H1 (cell line): Measurements from ENCODE around the gene C1GALT1. TPM values are rescaled to one million over a fixed set of nuclear protein-coding genes. Genes with fewer than 3 reads are reported as not detected.

ENCODE experiments used
- CTCF ChIA-PET: fragments of 300-600 bp; sonication (Branson Sonifier 250); formaldehyde crosslinking; loops from one replicate; lab custom pipeline; 2021; ENCODE audit not compliant: partially characterized antibody; lab: Charles Lee
- POLR2A ChIA-PET: fragments of 300-600 bp; sonication (Branson Sonifier 250); formaldehyde crosslinking; loops from one replicate; lab custom pipeline; 2021; ENCODE audit warnings: inconsistent platforms; ENCODE audit not compliant: partially characterized antibody; lab: Charles Lee
- DNase-seq, 2 experiments: peaks; one replicate each; pipeline versions ENCODE4 v3.0.0 to v3.0.0-alpha.2; 2010 to 2022; ENCODE audit warnings: low spot score in 2 of 2, low read depth in 1 of 2, mixed read lengths in 1 of 2
- FAIRE-seq: peaks from 2 replicates; lab custom pipeline; 2011; peaks lifted over from hg19 to GRCh38; lab: Jason Lieb, UNC
- H2AFZ ChIP-seq: 2 replicates; pipeline ENCODE4 v1.8.1; 2012; ENCODE audit warnings: low read length, inconsistent platforms
- H2AK5ac ChIP-seq: 2 replicates; pipeline ENCODE4 v1.6.1; 2013; ENCODE audit warnings: low read depth, low read length
- H2BK120ac ChIP-seq: replicated peaks from 2 replicates; pipeline ENCODE3; 2013; ENCODE audit warnings: low read depth, low read length, inconsistent platforms
- H2BK12ac ChIP-seq: 2 replicates; pipeline ENCODE4 v1.6.1; 2013; ENCODE audit warnings: low read depth, low read length
- H2BK15ac ChIP-seq: 2 replicates; pipeline ENCODE4 v1.6.1; 2013; ENCODE audit warnings: low read length
- H2BK20ac ChIP-seq: 2 replicates; pipeline ENCODE4 v1.6.1; 2013; ENCODE audit warnings: low read length
- H2BK5ac ChIP-seq: 2 replicates; pipeline ENCODE4 v1.6.1; 2013; ENCODE audit warnings: low read depth, low read length
- H3K14ac ChIP-seq: 2 replicates; pipeline ENCODE4 v1.6.1; 2013; ENCODE audit warnings: inconsistent platforms; ENCODE audit not compliant: insufficient read length
- H3K18ac ChIP-seq: 2 replicates; pipeline ENCODE4 v1.6.1; 2013; ENCODE audit warnings: low read length; ENCODE audit errors: extremely low read depth
- H3K23ac ChIP-seq: 2 replicates; pipeline ENCODE4 v1.6.1; 2013; ENCODE audit warnings: inconsistent platforms; ENCODE audit not compliant: insufficient read length
- H3K23me2 ChIP-seq: 2 replicates; pipeline ENCODE4 v1.6.1; 2013; ENCODE audit warnings: low read depth, low read length
- H3K27ac ChIP-seq: 2 replicates; pipeline ENCODE4 v1.6.1; 2011; ENCODE audit warnings: low read depth, low read length, inconsistent platforms
- H3K27me3 ChIP-seq, 4 experiments: replicated peaks in 1 of 4; 1 replicate in 1 of 4; 2 replicates in 3 of 4; pipeline versions ENCODE4 v1.6.1 to v1.8.1; 2011 to 2013; ENCODE audit warnings: low read length in 3 of 4, mild to moderate bottlenecking in 3 of 4, inconsistent platforms in 2 of 4, mixed read lengths in 2 of 4, moderate library complexity in 1 of 4; ENCODE audit not compliant: control insufficient read depth in 3 of 4, insufficient read depth in 3 of 4; ENCODE audit errors: extremely low read depth in 1 of 4
- H3K36me3 ChIP-seq, 4 experiments: 2 replicates each; pipeline versions ENCODE4 v1.6.1 to v1.8.1; 2011 to 2013; ENCODE audit warnings: mild to moderate bottlenecking in 4 of 4, low read length in 3 of 4, moderate library complexity in 2 of 4, control low read depth in 1 of 4, inconsistent platforms in 1 of 4; ENCODE audit not compliant: insufficient read depth in 4 of 4, control insufficient read depth in 2 of 4
- H3K4ac ChIP-seq: replicated peaks from 2 replicates; pipeline ENCODE3; 2013; ENCODE audit warnings: low read length, low read depth, mixed read lengths, inconsistent platforms; ENCODE audit not compliant: insufficient read length
- H3K4me1 ChIP-seq, 4 experiments: replicated peaks in 1 of 4; 1 replicate in 1 of 4; 2 replicates in 3 of 4; pipeline versions ENCODE4 v1.6.1 to v1.8.1; 2011 to 2013; ENCODE audit warnings: low read length in 3 of 4, inconsistent platforms in 2 of 4, mixed read lengths in 1 of 4; ENCODE audit not compliant: insufficient read depth in 4 of 4, control insufficient read depth in 3 of 4
- H3K4me2 ChIP-seq, 2 experiments: 2 replicates each; pipeline versions ENCODE4 v1.6.1 to v1.8.1; 2011 to 2013; ENCODE audit warnings: low read depth in 2 of 2, low read length in 2 of 2, control low read depth in 1 of 2, inconsistent platforms in 1 of 2, mild to moderate bottlenecking in 1 of 2; ENCODE audit not compliant: insufficient read depth in 1 of 2
- H3K4me3 ChIP-seq, 4 experiments: fragments of 200-600, 300-600 bp in 1 of 4; sonication (generic), shearing (Covaris generic), sonication (Bioruptor Twin) in 1 of 4; 2 replicates each; pipeline versions ENCODE4 v1.5.1 to v1.8.1; 2011 to 2016; ENCODE audit warnings: low read length in 4 of 4, low read depth in 3 of 4, control low read depth in 2 of 4, inconsistent platforms in 2 of 4, mild to moderate bottlenecking in 2 of 4, mixed read lengths in 1 of 4, moderate library complexity in 1 of 4; ENCODE audit not compliant: insufficient read depth in 2 of 4; ENCODE audit errors: extremely low read depth in 1 of 4
- H3K56ac ChIP-seq: replicated peaks from 2 replicates; pipeline ENCODE3; 2013; ENCODE audit warnings: low read depth, mild to moderate bottlenecking, mixed read lengths, low read length, inconsistent platforms; ENCODE audit not compliant: insufficient read length
- H3K79me1 ChIP-seq: 2 replicates; pipeline ENCODE4 v1.6.1; 2013; ENCODE audit warnings: low read depth, low read length, control low read depth
- H3K79me2 ChIP-seq, 2 experiments: 2 replicates each; pipeline versions ENCODE4 v1.6.1 to v1.8.1; 2012 to 2013; ENCODE audit warnings: low read length in 2 of 2, mild to moderate bottlenecking in 2 of 2, inconsistent platforms in 1 of 2; ENCODE audit not compliant: insufficient read depth in 2 of 2, control insufficient read depth in 1 of 2
- H3K9ac ChIP-seq, 4 experiments: replicated peaks in 1 of 4; 1 replicate in 1 of 4; 2 replicates in 3 of 4; pipeline versions ENCODE4 v1.6.1 to v1.8.1; 2011 to 2013; ENCODE audit warnings: low read depth in 3 of 4, low read length in 3 of 4, control low read depth in 2 of 4, mild to moderate bottlenecking in 2 of 4, moderate library complexity in 2 of 4, inconsistent platforms in 1 of 4; ENCODE audit errors: extremely low read depth in 1 of 4
- H3K9me3 ChIP-seq, 2 experiments: 2 replicates each; pipeline versions ENCODE4 v1.6.1 to v1.8.1; 2012 to 2013; ENCODE audit warnings: mild to moderate bottlenecking in 2 of 2, moderate library complexity in 2 of 2, control low read depth in 1 of 2, inconsistent platforms in 1 of 2, low read depth in 1 of 2, low read length in 1 of 2, mixed read lengths in 1 of 2; ENCODE audit not compliant: insufficient read depth in 2 of 2
- H4K20me1 ChIP-seq, 2 experiments: replicated peaks in 1 of 2; 2 replicates each; pipeline versions ENCODE3 to v1.8.1; 2011 to 2013; ENCODE audit warnings: inconsistent platforms in 2 of 2, low read length in 2 of 2, mild to moderate bottlenecking in 1 of 2; ENCODE audit not compliant: insufficient read depth in 2 of 2, control insufficient read depth in 1 of 2
- H4K5ac ChIP-seq: 2 replicates; pipeline ENCODE4 v1.6.1; 2013; ENCODE audit warnings: low read length, low read depth, mixed read lengths, inconsistent platforms; ENCODE audit not compliant: insufficient read length
- H4K8ac ChIP-seq: 2 replicates; pipeline ENCODE4 v1.8.0; 2013; ENCODE audit warnings: mild to moderate bottlenecking, moderate library complexity, low read length, inconsistent platforms; ENCODE audit not compliant: insufficient read depth; ENCODE audit errors: extremely low read depth
- H4K91ac ChIP-seq: replicated peaks from 2 replicates; pipeline ENCODE3; 2013; ENCODE audit warnings: low read length, mixed read lengths, inconsistent platforms; ENCODE audit not compliant: insufficient read length
- HDAC2 ChIP-seq, 2 experiments: fragments of 300-600 bp in 1 of 2; sonication (generic) in 1 of 2; IDR thresholded peaks; 2 replicates each; pipeline ENCODE4 v1.6.1; 2011 to 2012; ENCODE audit warnings: low read depth in 2 of 2, low read length in 2 of 2, mild to moderate bottlenecking in 2 of 2, moderate library complexity in 2 of 2, borderline replicate concordance in 1 of 2, inconsistent platforms in 1 of 2
- KDM1A ChIP-seq: fragments of 200-600, 300-600 bp; sonication (generic); IDR thresholded peaks from 2 replicates; pipeline ENCODE4 v1.7.1; 2016; ENCODE audit warnings: mild to moderate bottlenecking, low read length, borderline replicate concordance
- KDM5A ChIP-seq: fragments of 200-600 bp; IDR thresholded peaks from 2 replicates; pipeline ENCODE4 v1.7.1; 2012; ENCODE audit warnings: mild to moderate bottlenecking, low read length, inconsistent platforms, mixed read lengths
- NRF1 ChIP-seq: IDR thresholded peaks from 2 replicates; pipeline ENCODE4 v1.6.1; 2011; ENCODE audit warnings: mild to moderate bottlenecking, low read depth, low read length, improper control_type of control experiment
- PHF8 ChIP-seq: fragments of 200-600 bp; sonication (generic); conservative IDR thresholded peaks from 2 replicates; pipeline ENCODE4 v1.7.1; 2012; ENCODE audit warnings: low read depth, mild to moderate bottlenecking, inconsistent platforms, low read length, moderate library complexity
- SIN3A ChIP-seq, 2 experiments: IDR thresholded peaks in 1 of 2; conservative IDR thresholded peaks in 1 of 2; 2 replicates each; pipeline ENCODE4 v1.6.1; 2011 to 2012; ENCODE audit warnings: low read length in 2 of 2, improper control_type of control experiment in 1 of 2, low read depth in 1 of 2, mild to moderate bottlenecking in 1 of 2
- SIX5 ChIP-seq: IDR thresholded peaks from 2 replicates; pipeline ENCODE4 v1.6.1; 2011; ENCODE audit warnings: mild to moderate bottlenecking, low read depth, low read length
- WGBS, 2 experiments: shearing (Covaris generic) in 1 of 2; methylation state at CpG; one replicate each; pipeline versions ENCODE4 v1.1.6 to v1.1.7; 2013 to 2015; ENCODE audit warnings: low lambda C conversion rate in 2 of 2, mixed read lengths in 2 of 2, inconsistent platforms in 1 of 2, low coverage in 1 of 2, missing lambda C conversion rate in 1 of 2; ENCODE audit not compliant: insufficient replicate concordance in 2 of 2, insufficient coverage in 1 of 2, insufficient read length in 1 of 2; ENCODE audit errors: extremely low coverage in 1 of 2, missing lambda C conversion rate in 1 of 2; 5-methylcytosine and 5-hydroxymethylcytosine counted together
- polyA plus RNA-seq, 7 experiments: library from polyadenylated mRNA; depleted of rRNA in 3 of 7; stranded (reverse) in 5 of 7; unstranded in 2 of 7; fragments of >200 nt in 5 of 7; fragments of 200-250 nt in 2 of 7; gene quantifications; 1 replicate in 5 of 7; 2 replicates in 1 of 7; 4 replicates in 1 of 7; pipeline versions ENCODE4 v1.2.1 to v1.2.3, GENCODE V29; 2011 to 2013; ENCODE audit warnings: missing spikeins in 2 of 7, mixed read lengths in 2 of 7
- total RNA-seq: library from RNA; stranded (reverse); fragmentation: NEBNext Ultra II Directional; extraction: Animal tissue kit (Norgen Biotek cat#: 25700); gene quantifications from 2 replicates; pipeline ENCODE4 v1.2.1, GENCODE V29; 2021
- TF ChIP-seq, protein P1 (sequence below): IDR thresholded peaks from 2 replicates; pipeline ENCODE4 v1.6.1; 2011; ENCODE audit warnings: low read depth, mild to moderate bottlenecking, low read length; ENCODE audit not compliant: insufficient read depth

Gene C1GALT1
- total and polyA plus RNA-seq, 2 of the 8 experiments (the other 6 are each of a cell fraction or from before 2014, with no cell fraction given) = 18.7 to 94.2 TPM

DNA sequence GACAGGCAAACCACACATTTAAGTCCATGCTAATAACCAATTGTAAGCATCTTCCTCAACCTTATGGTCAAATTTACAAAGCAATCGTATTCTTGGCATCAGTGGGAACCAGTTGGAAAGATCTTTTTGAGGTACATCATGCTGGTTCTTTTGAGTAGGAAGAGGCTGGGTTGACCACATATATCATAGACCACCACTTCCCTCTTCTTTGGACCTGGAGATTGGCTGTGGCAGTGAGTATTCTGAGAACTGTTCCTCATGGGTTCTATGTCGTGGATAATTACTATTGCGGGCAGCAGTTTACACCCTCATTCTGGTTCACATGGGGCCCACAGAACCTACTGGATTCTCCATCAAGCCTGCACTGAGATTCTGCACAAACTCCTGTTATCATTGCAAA, 35.5 kb upstream of the C1GALT1 start:
- FAIRE-seq (no peak), DNase-seq (no peak)
- Histone ChIP-seq H4K5ac (no peak overlapping the region), H4K91ac (no peak overlapping the region), H2AFZ (no peak overlapping the region), H3K23me2 (no peaks in the 10 kb centered on the region), H2AK5ac (no peak overlapping the region), H3K56ac (no peak overlapping the region), H3K36me3 (no peaks in the 10 kb centered on the region; a peak in 1 of 8 replicates), H4K8ac (no peak overlapping the region), H3K79me1 (no peaks in the 10 kb centered on the region), H3K4me2 (no peak overlapping the region), H3K4ac (no peak overlapping the region), H3K27me3 (no peaks in the 10 kb centered on the region), H3K18ac (no peak overlapping the region), H3K9ac (no peak overlapping the region), H3K4me3 (no peak overlapping the region), H3K79me2 (no peaks in the 10 kb centered on the region), H3K23ac (no peak overlapping the region), H3K9me3 (peaks cover 16 to 20% of the 10 kb centered on the region in 2 experiments), H2BK15ac (no peak overlapping the region), H3K27ac (no peak overlapping the region), H2BK5ac (no peak overlapping the region), H2BK12ac (no peak overlapping the region), H3K14ac (no peak overlapping the region), H2BK20ac (no peak overlapping the region), H3K4me1 (no peaks in the 10 kb centered on the region), H4K20me1 (no peaks in the 10 kb centered on the region), H2BK120ac (no peak overlapping the region)
- 76% methylated on average over 3 of the region's 3 CpGs; no CpG with 5 or more reads in 1 of the 2 experiments for WGBS, 2 experiments
- CTCF ChIA-PET = no interaction called here
- POLR2A ChIA-PET = no interaction called here
- TF ChIP-seq KDM1A (no peak), HDAC2 (IDR thresholded peaks at IDR 0.05; ENCODE audit: borderline replicate concordance in 1 of 2, low read depth in 2 of 2, low read length in 2 of 2) (no peak), NRF1 (no peak), SIN3A (conservative IDR thresholded peaks at IDR 0.05 in 1 of 2, IDR thresholded peaks at IDR 0.05 in 1 of 2; ENCODE audit: low read depth in 1 of 2, low read length in 2 of 2) (no peak), SIX5 (no peak), PHF8 (no peak), KDM5A (no peak)
- TF ChIP-seq, protein P1, sequence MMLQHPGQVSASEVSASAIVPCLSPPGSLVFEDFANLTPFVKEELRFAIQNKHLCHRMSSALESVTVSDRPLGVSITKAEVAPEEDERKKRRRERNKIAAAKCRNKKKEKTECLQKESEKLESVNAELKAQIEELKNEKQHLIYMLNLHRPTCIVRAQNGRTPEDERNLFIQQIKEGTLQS = no peak
